SIG-M5 treated with dmso at 0.1 percent for 504 hours (cell line): Measurements from ENCODE around the gene EEFSEC.

Source experiments
- DNase-seq: peaks from one replicate; lab custom pipeline; 2025; ENCODE audit not compliant: unreplicated experiment; lab: John Stamatoyannopoulos, UW

EEFSEC gene

DNA sequence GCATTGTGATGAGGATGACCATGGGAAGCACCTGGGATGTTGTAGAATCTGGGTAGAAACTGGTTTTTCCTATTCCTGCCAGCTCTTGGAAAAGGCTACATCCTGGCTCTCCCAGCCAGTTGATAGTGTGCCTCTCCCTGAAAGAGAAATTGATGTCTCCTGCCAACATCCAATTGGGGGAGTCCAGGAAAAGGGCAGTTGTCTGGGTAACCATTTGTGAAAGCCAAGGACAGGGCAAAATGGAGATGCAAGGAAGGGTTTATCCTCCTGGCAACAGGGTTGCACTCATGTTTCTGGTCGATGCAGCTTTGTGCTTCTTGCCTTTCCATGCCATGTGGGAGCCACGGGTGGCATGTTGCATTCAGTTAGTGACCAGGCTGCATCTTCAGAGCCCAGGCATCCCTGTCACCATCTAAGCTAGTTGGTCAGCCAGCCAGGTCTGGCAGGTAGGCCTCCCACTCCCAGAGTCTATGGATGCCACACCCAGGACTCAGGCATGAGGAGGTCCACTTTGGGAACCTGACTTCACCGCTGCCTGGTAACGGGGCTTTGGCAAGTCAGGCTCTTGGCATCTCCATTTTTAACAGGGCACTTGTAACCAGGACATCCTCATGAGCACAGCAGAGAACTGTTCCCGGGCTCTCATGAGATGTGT, 159.9 kb downstream of the EEFSEC start:
- no peak for DNase-seq

DNA sequence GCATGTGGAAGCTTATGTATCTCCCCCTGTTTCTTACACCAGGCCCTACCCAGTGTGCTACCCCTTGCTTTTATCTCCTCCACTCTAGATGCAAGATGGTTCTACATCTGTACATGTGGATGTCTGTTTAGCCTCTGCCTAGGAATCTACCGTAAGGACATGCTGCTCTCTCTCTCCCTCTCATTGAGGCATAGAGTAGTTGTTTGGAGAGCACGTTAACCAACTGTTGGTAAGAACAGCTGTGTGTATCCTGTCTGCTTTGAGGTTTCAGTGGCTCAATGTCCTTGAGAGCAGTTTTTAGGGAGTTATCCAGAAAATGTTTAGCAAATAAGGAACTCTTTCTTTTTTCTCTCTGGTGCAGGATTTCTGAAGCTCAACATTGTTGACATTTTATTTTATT, 160.7 kb downstream of the EEFSEC start:
- no peak for DNase-seq

DNA sequence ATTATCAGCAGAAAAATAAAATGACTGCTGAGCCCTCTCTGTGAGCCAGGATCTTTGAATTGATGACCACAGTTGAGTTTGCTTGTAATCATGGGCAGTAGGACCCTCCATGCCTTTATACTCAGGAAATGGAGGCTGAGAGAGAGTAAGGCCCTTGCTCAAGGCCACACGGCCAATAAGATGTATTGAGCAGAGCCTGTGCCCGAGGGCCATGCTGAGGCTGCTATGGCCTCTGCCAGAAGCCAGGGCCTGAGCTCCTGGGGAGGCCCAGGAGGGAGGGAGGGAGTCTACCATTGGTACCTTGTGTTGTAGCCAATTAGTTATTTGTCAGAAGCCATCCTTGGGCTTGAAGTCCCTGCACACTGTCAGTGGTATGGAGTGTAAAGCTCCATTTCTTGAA, 162.0 kb downstream of the EEFSEC start:
- no peak for DNase-seq

DNA sequence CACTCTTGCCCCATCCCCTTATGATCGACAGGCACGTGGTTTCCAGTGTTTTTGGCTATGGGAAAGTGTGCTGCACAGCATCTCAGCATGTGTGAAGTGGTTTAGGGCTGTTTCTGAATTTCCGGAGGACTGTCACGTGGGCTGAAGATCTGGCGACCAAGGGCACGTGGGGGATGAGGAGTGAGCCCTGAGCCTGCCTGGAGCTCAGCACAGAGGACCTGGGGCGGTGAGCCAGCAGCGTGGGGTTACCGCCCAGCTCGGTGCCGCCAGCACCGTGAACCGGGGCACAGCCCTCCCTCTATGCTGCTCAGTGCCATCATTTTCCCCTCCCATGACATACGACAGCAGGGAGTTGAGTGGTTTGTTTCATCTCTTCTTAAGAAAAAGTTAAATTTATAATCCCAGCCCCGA, 163.2 kb downstream of the EEFSEC start:
- no peak for DNase-seq

DNA sequence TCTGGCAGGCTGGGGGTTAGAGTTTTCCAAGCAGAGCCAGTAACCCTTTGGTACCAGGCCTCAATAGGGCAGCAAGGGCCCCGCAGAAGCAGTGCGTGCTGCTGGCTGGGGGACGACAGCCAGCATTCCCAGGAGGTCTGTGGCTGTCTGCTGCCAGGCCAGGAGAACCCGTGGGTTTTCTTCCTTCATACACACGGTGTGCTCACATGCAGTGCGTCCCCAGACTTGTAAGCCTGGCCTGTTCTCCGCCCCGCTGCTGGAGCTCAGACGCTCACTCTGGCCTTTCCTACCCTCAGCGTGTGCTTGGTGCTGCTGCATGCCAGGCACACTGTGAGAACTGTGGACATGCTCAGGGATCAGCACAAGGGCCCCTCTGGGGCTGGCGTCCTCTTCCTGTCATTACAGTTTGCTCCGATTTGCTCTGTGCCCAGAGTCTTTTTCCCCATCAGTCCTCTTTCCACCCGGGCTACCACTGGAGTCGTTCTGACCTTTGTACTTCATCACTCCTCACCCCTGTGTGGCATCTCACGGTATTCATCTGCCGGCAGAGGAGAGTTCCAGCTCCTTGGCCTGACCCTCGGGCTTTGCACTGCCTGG, 163.9 kb downstream of the EEFSEC start:
- no peak for DNase-seq

DNA sequence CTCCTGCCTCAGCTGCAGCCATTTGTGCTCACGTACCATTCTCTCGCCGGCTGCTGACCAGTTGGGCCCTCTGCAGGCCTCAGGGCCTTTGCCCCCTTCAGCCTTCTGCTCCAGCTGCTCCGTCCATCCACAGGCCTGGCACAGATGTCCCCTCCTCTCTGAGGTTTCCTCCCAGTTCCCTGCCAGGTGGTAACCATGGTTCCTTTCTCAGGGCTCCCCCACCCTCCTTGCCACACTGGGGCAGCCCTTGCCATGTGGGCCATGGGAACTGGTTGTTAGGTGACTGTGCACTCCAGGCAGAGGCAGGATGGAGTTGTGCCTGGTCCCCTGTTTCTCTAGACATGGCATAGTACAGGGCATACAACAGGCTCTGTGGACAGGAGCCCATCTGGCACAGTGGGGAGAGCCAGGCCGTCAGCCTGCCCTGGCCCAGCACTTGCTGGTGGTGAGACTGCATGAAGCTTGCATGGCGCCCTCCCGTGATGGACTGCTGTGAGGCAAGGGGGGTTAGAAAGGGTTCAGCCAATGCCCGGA, 164.5 kb downstream of the EEFSEC start:
- no peak for DNase-seq

DNA sequence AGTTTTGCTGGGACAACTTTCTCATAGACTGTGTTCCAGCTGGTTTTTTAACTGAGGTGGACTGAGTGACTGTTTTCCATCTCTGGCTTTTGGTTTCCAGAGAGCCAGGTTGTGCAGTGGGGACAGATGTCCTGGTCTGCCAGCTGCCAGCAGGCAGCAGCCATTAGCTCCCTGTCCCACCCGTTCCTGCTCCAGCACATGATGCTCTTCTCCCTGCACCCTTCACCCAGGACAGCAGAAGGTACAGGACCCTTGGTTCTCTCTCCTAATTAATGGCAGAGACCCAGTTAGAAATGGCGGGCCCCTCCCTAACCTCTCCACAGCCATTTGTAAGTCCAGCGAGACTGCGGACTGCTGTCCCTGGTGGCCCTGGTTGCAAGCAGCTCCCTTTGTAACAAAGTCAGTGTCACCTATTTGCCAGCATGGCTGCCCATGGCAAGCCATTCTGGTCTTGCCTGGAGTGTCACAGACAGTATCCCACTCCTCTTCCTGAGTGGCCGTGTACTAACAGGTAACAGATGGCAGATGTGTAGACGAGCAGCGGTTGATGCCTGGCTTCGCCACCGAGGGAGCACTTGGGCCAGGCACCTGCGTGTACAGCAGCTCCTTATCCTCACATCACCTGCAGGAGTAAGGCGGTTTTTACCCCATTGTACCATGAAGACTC, 165.1 kb downstream of the EEFSEC start:
- DNase-seq: no peak

DNA sequence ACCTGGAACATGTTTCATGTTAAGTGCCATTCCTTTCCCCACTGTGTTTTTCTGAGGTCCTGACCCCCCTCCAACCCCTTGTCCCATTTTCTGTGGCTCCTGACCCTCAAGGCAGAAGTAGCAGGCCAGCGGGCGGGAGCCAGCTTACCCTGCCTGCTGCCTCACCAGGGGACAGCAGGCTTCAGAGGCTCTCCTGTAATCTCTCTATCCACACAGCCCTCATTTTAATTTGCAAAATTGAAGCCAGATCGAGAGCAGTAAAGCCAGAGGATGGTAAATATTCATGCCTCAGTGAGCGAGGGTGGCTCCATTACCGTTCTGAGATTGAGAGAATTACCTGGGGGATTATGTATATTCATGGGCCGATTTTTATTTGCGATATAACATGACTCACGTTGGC, 165.8 kb downstream of the EEFSEC start:
- DNase-seq: no peak

DNA sequence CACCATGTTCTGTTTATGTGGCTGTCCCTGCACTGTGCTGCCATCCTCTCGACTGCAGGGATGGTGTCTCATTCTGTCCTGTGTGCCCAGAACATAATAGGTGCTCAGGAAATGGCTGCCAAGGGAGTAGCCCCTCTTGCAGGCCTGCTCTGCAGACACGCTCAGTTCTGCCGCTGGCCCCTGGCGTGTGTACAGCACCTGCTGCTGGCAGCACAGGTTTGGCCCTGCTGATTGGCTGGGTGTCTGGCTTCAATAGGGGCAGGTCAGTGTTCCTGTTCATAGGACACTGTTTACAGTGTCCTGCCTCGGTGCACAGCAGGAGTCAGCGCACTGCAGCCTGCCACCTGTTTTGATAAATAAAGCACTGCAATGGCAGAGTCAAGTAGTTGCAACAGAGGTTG, 166.5 kb downstream of the EEFSEC start:
- DNase-seq: no peak

DNA sequence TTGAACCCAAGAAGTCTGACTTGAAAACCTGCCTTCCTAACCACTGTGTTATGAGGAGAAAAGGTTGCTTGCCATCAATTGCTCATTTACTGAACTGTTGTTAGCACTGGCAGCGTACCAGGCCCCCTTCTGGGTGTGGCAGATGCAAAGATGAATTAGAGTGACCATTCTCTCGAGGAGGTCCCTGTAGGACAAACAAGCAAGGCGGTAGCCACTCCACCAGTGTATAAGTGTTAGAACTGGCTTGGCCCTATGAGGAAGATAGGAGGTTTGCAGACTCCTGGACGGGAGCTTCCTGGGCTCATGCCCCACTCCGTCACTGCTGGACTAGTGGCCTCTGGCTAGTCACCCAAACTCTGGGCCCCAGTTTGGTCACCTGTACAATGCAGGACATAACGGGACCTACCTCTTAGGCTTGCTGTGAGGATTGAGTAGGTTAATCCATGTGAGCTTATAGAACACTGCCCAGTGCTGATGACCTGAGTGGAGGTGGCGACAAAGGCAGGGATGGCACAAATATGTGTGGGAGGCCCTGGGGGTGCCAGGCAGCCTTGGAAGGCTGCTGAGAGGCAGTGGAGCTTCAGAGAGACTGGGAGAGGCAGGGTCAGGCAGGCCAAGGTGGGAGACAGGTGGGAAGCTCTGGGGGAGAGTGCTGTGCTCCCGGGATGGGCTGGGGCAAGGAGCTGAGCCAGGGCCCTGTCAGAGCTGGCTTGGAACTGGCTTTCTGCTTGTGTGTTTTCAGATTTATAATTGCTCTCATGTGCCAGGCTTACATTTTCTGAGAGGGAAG, 167.5 kb downstream of the EEFSEC start:
- DNase-seq: no peak

DNA sequence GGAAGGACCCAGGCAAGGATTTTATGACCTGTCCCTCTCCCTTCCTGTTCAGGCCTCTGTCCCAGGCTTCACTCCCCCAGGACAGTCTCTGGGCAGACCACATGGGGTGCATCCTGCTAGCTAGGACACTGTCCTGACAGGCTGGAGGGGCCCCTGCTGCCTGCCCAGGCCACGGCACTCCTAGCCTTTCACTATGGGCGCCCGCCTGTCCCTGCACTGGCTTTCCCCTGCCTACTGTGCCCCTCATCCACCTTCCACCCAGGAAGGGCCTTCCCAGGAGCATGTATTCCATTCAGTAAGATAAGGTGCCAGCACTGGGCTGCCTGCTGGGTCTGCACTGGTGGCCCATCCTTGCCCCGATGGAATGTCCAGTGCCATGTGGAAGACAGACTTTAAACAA, 168.1 kb downstream of the EEFSEC start:
- DNase-seq: no peak

DNA sequence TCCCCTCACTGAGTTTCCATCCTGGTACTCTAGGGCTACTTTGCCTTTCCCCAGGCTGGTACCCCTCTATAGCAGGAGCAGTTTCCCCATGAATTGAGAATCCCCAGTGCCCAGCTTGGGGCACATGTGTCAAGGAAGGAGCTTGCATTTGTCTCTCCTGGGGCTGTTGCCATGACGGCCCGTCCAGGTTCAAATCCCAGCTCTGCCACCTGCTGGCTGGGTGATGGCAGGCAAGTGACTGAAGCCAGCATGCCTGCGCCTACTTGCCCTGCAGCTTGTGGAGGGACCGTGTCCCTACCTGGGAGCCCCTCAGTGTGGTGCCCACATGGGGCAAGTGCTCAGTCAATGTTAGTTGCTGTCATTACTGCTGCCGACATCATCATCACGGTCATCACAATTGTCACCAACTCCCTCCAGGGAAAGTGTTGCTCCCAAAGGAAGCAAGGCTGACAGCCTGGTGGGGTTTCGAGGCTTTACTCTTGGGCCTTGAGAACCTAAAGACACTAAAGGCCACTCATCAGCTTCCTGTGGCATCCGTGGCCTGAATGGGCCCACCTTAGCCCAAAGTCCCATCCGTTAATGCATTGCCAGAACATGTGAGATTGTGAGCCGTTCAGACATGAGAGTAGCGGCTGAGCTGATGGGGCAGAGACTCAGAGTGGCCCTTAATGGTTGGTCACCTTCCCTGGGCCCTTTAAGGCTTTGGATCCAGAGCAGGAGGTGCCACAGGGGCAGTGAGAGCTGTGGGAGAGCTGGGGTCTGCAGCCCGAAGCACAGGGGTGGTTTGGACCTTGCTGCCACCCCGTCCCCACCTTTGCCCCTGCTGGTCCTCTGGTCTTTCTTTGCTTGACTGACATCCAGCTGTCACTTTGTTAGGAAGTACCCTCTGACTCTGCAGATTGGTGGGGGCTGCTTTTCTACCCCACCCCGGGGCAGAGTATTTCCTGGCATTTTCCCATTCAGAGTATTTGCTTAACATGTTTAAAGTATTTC, 169.0 kb downstream of the EEFSEC start:
- DNase-seq: peak; percentile 23

DNA sequence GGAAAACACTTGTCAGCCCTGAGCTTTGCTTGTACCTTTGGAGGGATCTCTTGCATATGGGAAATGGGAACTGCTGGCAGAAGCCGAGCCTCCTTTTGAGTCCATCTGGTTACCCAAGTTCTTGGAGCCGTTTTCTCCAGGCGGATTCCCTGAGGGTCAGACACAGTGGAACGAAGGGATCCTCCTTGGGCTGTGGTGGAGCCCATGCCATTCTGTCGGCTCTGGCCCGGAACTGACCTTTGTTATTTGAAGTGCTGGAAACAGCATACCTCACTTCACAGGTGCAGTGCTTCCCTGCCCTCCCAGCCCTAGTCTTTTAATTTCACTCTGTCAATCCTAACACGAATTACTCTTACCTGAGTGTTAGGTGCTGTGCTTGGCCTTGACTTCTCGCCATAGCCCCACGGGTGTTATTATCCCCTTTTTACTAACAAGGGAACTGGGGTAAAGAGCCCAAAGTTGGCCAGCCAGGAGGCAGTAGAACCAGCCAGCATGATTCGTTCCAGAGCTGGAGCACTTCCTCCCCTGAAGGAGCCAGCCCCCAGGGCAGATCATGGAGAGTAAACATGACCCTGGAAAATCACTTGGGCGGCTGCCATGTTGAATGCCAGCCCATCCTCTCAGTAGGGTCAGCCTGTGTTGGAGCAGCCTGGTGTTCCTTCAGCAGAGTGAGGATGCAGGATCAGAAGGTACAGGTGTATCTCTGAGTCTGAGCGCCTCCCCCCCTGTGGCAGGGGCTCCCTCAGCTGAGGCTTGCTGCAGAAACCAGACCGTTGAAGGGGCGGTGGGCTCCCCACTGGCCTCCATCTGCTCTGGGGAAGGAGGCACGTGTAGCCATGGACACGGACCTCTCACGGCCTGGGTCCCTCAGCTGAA, 170.2 kb downstream of the EEFSEC start:
- DNase-seq: no peak

DNA sequence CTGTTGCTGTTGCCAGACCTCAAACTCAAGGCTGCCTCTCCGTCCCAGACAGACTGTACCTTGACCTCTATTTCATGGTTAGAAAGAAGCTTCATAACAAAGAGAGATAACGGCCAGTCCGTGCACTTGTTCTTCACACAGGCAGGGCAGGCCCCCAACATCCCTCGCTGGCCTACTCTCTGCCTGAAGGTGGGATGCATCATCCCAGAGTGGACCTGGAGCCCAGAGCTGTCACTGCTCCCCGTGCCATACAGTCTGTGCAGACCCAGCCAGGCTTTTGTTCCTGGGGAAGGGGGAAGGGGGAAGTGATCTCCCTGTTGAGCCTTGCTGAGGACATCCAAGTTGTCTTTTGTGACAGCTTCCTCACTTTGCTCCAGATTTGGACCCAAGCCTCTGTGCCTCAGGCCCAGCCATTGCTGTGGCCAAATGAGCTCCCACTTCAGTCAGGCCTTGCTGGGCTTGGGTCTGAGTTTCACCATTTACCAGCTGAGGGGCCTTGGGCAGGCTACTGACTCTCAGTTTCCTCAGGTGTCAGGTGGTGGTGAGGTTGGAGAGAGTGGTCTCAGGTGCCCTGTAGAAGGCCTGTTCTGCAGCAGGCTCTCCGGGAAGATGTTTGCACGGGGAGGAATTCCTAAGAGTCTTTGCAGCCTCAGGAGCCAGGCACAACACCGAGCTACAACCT, 171.8 kb downstream of the EEFSEC start:
- DNase-seq: no peak

DNA sequence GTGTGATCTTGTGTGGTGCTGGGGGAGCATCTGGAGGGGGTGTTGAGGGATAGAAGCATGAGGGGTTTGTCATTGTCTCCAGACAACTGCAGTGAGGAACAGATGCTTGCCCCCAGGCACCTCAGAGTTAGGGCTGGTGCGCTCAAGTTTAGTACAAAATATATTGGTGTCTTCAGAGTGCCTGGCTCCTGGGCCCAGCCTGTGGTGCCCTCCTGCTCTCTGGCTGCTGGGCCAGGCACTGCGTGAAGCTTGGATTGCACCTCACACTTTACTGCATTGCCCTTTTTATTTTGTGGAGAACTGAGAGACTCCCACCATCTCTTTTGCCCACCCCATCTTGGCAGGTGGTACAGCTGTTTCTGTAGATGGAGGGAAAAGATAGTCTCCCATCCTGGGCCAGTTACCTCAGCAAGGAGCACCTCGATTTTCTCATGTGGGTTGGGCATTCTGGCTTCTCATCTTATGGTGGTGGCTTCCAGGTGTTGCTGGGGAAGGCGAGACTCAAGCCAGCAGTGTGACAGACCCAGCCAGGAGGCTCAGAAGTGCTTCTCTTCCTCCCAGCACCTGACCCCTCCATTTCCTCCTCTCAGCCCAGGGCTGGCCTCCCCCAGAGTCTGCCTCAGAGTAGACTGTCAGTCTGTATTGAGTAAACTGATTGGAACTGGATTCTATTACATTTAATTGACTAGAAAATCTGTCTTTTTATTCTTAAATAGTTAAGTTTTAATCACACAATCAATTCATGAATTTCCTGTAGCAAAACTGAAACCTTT, 173.0 kb downstream of the EEFSEC start:
- no peak for DNase-seq

DNA sequence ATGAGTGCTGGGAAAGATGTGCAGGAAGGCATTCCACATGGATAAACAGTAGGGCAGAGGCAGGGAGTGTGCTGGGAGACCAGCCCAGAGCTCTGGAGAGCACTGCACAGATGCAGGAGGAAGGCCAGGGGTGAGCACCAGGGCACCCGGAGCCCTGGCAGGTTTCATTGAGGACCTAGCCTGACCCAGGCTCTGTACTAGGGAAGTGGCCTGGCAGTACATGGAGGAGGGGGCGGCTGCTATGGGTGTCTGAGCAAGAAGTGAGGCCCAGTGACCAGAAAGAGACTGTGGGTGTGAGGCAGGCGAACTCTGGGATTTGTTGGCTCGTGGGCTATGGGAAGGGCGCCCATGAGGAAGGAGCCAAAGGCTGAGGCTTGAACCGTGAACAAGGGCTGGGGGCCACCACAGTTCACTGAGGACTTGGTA, 174.3 kb downstream of the EEFSEC start:
- DNase-seq: no peak

DNA sequence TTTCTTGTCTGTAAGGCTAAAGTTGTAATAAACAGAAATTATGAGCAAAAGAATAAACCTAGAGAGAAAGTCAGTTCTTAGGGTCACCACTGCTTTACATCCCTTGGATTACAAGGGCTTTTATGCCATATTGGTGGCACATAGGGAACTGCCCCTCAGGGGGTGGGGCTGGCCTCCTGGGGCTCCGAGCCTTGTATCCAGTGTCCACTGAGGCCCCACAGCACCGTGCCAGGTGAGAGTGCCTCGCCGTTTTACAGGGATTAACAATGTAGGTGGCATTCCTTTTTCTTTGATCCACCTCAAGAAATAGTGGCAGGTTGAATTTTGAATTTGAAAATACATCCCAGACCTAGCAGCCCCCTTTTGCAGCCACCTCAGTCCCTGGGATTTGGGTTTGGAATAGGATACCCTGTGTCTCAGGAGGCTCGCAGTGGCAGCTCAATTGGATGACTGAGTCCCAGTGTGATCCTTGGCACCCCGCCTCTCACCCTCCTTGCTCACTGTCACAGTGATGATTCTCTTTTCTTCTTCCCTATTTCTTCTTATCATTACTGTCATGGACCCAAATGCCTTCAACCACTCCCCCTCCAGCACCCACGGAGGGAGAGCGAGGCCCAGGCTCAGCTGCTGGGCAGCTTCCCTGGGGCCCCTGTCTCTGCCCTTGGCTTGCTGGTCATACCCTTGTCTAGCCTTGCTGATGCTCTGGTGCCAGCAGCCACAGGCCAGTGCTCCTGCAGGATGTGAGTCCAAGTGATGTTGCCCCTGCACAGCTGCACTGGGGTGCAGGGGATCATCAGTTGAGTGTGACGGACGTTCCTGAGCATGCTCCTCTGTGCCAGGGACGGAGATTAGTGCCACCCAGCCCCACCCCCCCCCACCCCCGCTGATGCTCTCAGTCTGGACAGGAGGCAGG, 175.5 kb downstream of the EEFSEC start:
- DNase-seq: no peak
